GM19099 (cell line): Measurements from ENCODE around the gene HRH3.

Experiments
- POLR2A ChIP-seq: IDR thresholded peaks from 3 replicates; pipeline ENCODE4 v1.6.1; 2011; ENCODE audit warnings: low read depth; ENCODE audit not compliant: insufficient read length; ENCODE audit errors: extremely low read depth

HRH3 gene

GRCh38 chr20:62206388-62206775 is 13.7 kb downstream of the HRH3 start:
- no peak for TF ChIP-seq POLR2A

- TF ChIP-seq POLR2A = no peak
Observed at GRCh38 chr20:62205618-62206387, 14.3 kb downstream of the HRH3 start.

GRCh38 chr20:62203378-62204030 is 16.6 kb downstream of the HRH3 start:
- TF ChIP-seq POLR2A = no peak

GRCh38 chr20:62202676-62203377 is 17.3 kb downstream of the HRH3 start:
- TF ChIP-seq POLR2A = no peak

- no peak for TF ChIP-seq POLR2A
Observed at GRCh38 chr20:62202083-62202395, 18.0 kb downstream of the HRH3 start.

GRCh38 chr20:62201173-62202082 is 18.6 kb downstream of the HRH3 start:
- TF ChIP-seq POLR2A = no peak

- TF ChIP-seq POLR2A = no peak
Observed at GRCh38 chr20:62200491-62201172, 19.4 kb downstream of the HRH3 start.

GRCh38 chr20:62198931-62199330 is 21.1 kb downstream of the HRH3 start:
- TF ChIP-seq POLR2A = no peak

GRCh38 chr20:62198496-62198895 is 21.6 kb downstream of the HRH3 start:
- TF ChIP-seq POLR2A = no peak

GRCh38 chr20:62197801-62198200 is 22.3 kb downstream of the HRH3 start:
- TF ChIP-seq POLR2A = no peak

GRCh38 chr20:62197311-62197710 is 22.8 kb downstream of the HRH3 start:
- TF ChIP-seq POLR2A = no peak

- no peak for TF ChIP-seq POLR2A
Observed at GRCh38 chr20:62196286-62196685, 23.8 kb downstream of the HRH3 start.

GRCh38 chr20:62195736-62196135 is 24.3 kb downstream of the HRH3 start:
- no peak for TF ChIP-seq POLR2A

GRCh38 chr20:62195075-62195405 is 25.0 kb downstream of the HRH3 start:
- no peak for TF ChIP-seq POLR2A
